B cell (primary cell): ENCODE results near the gene ZNF775. TPM values are rescaled to one million over a fixed set of nuclear protein-coding genes. Genes with fewer than 3 reads are reported as not detected.
A peak's percentile ranks its signal among the peaks of the same experiment; 100 is the strongest.

Experiments
- ATAC-seq: fragments of 200-7000 bp; cut with Tn5 transposase; one replicate; pipeline ENCODE4 v1.10.0; 2021; ENCODE audit warnings: low read depth, mild to moderate bottlenecking, moderate number of reproducible peaks, moderate library complexity
- CTCF ChIA-PET: fragments of 350-600 bp; sonication (Branson Sonifier 250); formaldehyde crosslinking; loops from one replicate; lab custom pipeline; 2021; ENCODE audit warnings: antibody characterized with exemption, inconsistent platforms; lab: Charles Lee
- POLR2A ChIA-PET: fragments of 350-600 bp; sonication (Branson Sonifier 250); formaldehyde crosslinking; loops from one replicate; lab custom pipeline; 2021; ENCODE audit warnings: antibody characterized with exemption; lab: Charles Lee
- DNase-seq: peaks from one replicate; pipeline ENCODE4 v3.0.0; 2013
- H2AFZ ChIP-seq: 2 replicates; pipeline ENCODE4 v1.6.1; 2012; ENCODE audit warnings: mild to moderate bottlenecking, low read depth, low read length; ENCODE audit not compliant: insufficient read depth, poor library complexity, severe bottlenecking
- H3K27ac ChIP-seq, 2 donors: 1 replicate in 1 of 2; 2 replicates in 1 of 2; pipeline ENCODE4 v1.5.1; 2012 to 2013; ENCODE audit warnings: low read length in 2 of 2, mild to moderate bottlenecking in 2 of 2, moderate library complexity in 1 of 2
- H3K27me3 ChIP-seq, 4 experiments: fragments of 200-600 bp in 1 of 4; sonication (generic) in 1 of 4; replicated peaks in 1 of 4; 1 replicate in 2 of 4; 2 replicates in 2 of 4; pipeline versions ENCODE4 v1.6.1 to v1.7.0; 2013 to 2016; ENCODE audit warnings: low read length in 3 of 4, mild to moderate bottlenecking in 2 of 4, mixed read lengths in 1 of 4, moderate library complexity in 1 of 4; ENCODE audit not compliant: insufficient read depth in 4 of 4, control insufficient read depth in 3 of 4; ENCODE audit errors: control extremely low read depth in 1 of 4
- H3K36me3 ChIP-seq, 2 experiments: replicated peaks in 1 of 2; 1 replicate in 1 of 2; 2 replicates in 1 of 2; pipeline versions ENCODE4 v1.6.1 to v1.7.1; 2013; ENCODE audit warnings: low read length in 1 of 2; ENCODE audit not compliant: insufficient read depth in 2 of 2, control insufficient read depth in 1 of 2; ENCODE audit errors: control extremely low read depth in 1 of 2, extremely low read depth in 1 of 2
- H3K4me1 ChIP-seq, 2 donors: fragments of 200-600 bp in 1 of 2; sonication (generic) in 1 of 2; 1 replicate in 1 of 2; 2 replicates in 1 of 2; pipeline versions ENCODE4 v1.5.1 to v1.6.1; 2013 to 2017; ENCODE audit warnings: low read length in 2 of 2; ENCODE audit not compliant: control insufficient read depth in 2 of 2, insufficient read depth in 2 of 2
- H3K4me2 ChIP-seq: replicated peaks from 2 replicates; pipeline ENCODE3; 2012; ENCODE audit warnings: mild to moderate bottlenecking, low read depth, low read length; ENCODE audit not compliant: poor library complexity, severe bottlenecking
- H3K4me3 ChIP-seq, 5 experiments: fragments of 200-600 bp in 1 of 5; sonication (generic) in 1 of 5; 1 replicate in 3 of 5; 2 replicates in 2 of 5; pipeline versions ENCODE4 v1.5.1 to v1.7.0; 2011 to 2016; ENCODE audit warnings: low read length in 4 of 5, mild to moderate bottlenecking in 4 of 5, low read depth in 2 of 5, control low read depth in 1 of 5, moderate library complexity in 1 of 5; ENCODE audit not compliant: insufficient read depth in 1 of 5; ENCODE audit errors: control extremely low read depth in 1 of 5, extremely low read depth in 1 of 5
- H3K79me2 ChIP-seq: fragments of 200-600 bp; sonication (generic); one replicate; pipeline ENCODE4 v1.6.0; 2016; ENCODE audit warnings: low read length; ENCODE audit not compliant: control insufficient read depth, insufficient read depth
- H3K9ac ChIP-seq: fragments of 200-600 bp; sonication (generic); 2 replicates; pipeline ENCODE4 v1.6.1; 2017; ENCODE audit warnings: mild to moderate bottlenecking, low read length, moderate library complexity
- H3K9me3 ChIP-seq, 3 donors: one replicate each; pipeline versions ENCODE4 v1.6.1 to v1.7.1; 2013; ENCODE audit warnings: low read length in 2 of 3; ENCODE audit not compliant: control insufficient read depth in 2 of 3, insufficient read depth in 1 of 3; ENCODE audit errors: control extremely low read depth in 1 of 3
- H4K20me1 ChIP-seq: 2 replicates; pipeline ENCODE4 v1.6.0; 2012; ENCODE audit warnings: mild to moderate bottlenecking, low read length; ENCODE audit not compliant: insufficient read depth, control insufficient read depth, poor library complexity, severe bottlenecking
- H3K27ac Mint-ChIP-seq: one replicate; pipeline ENCODE4 v1.8.0; 2021; ENCODE audit warnings: mixed read lengths
- H3K27me3 Mint-ChIP-seq: one replicate; pipeline ENCODE4 v1.8.0; 2021; ENCODE audit warnings: mixed read lengths
- H3K4me1 Mint-ChIP-seq: one replicate; pipeline ENCODE4 v1.8.0; 2021; ENCODE audit warnings: mixed read lengths
- H3K4me3 Mint-ChIP-seq: one replicate; pipeline ENCODE4 v1.8.0; 2021; ENCODE audit warnings: mixed read lengths
- H3K9me3 Mint-ChIP-seq: one replicate; pipeline ENCODE4 v1.8.0; 2022; ENCODE audit warnings: mixed read lengths; ENCODE audit not compliant: insufficient read depth
- EZH2 ChIP-seq: IDR thresholded peaks from 2 replicates; pipeline ENCODE4 v1.6.1; 2012; ENCODE audit warnings: borderline replicate concordance, low read depth, mild to moderate bottlenecking, moderate library complexity, low read length; ENCODE audit not compliant: insufficient read depth, poor library complexity, severe bottlenecking
- WGBS: methylation state at CpG from one replicate; pipeline ENCODE4 v1.1.5; 2013; ENCODE audit warnings: missing lambda C conversion rate; ENCODE audit not compliant: insufficient coverage; 5-methylcytosine and 5-hydroxymethylcytosine counted together
- intact Hi-C: fragments of 100-400 bp; cut with micrococcal nuclease; formaldehyde crosslinking; loops from one replicate; pipeline ENCODE4 v1.10.0; 2022
- polyA plus RNA-seq: library from polyadenylated mRNA; depleted of rRNA; stranded (reverse); fragments of >200 nt; gene quantifications from 2 replicates; pipeline ENCODE4 v1.2.3, GENCODE V29; 2012
- total RNA-seq, 2 donors: library from RNA; stranded (reverse); fragments of 120-200 nt in 1 of 2; gene quantifications; 1 replicate in 1 of 2; 2 replicates in 1 of 2; pipeline versions ENCODE4 v1.2.3 to v1.2.4, GENCODE V29; 2013 to 2022
- TF ChIP-seq, protein P1 (sequence below): fragments of 200-600 bp; IDR thresholded peaks from one replicate; pipeline ENCODE4 v1.8.0; 2022; ENCODE audit warnings: antibody characterized with exemption, mild to moderate bottlenecking

The ZNF775 gene
- total and polyA plus RNA-seq, 2 donors (not counting 1 experiment from before 2014, with no cell fraction given), result 4.2 to 12.1 TPM

DNA sequence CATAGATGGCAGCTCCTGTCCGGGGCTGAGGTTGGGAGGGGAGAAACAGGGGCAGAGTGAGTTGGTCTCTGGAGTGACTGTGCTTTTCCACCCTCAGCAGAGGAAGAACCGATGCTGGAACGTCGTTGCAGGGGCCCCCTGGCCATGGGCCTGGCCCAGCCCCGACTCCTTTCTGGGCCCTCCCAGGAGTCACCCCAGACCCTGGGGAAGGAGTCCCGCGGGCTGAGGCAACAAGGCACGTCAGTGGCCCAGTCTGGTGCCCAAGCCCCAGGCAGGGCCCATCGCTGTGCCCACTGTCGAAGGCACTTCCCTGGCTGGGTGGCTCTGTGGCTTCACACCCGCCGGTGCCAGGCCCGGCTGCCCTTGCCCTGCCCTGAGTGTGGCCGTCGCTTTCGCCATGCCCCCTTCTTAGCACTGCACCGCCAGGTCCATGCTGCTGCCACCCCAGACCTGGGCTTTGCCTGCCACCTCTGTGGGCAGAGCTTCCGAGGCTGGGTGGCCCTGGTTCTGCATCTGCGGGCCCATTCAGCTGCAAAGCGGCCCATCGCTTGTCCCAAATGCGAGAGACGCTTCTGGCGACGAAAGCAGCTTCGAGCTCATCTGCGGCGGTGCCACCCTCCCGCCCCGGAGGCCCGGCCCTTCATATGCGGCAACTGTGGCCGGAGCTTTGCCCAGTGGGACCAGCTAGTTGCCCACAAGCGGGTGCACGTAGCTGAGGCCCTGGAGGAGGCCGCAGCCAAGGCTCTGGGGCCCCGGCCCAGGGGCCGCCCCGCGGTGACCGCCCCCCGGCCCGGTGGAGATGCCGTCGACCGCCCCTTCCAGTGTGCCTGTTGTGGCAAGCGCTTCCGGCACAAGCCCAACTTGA lies 7.8 kb upstream of the ZNF775 start:
- Mint-ChIP-seq H3K4me1 (peaks cover 70% of the 10 kb centered on the region), H3K27me3 (no peaks in the 10 kb centered on the region), H3K27ac (peak overlapping the region; percentile 59), H3K4me3 (no peak overlapping the region), H3K9me3 (no peaks in the 10 kb centered on the region)
- peaks cover 0 to 36% of the 10 kb centered on the region in 2 experiments for H3K36me3 ChIP-seq
- H3K4me3 ChIP-seq, result no peak overlapping the region
- peaks cover 26% of the 10 kb centered on the region for H4K20me1 ChIP-seq
- peaks cover 33% of the 10 kb centered on the region for H3K79me2 ChIP-seq
- H3K27me3 ChIP-seq, result no peaks in the 10 kb centered on the region
- WGBS, result 94% methylated on average over 48 of the region's 48 CpGs
- H3K27ac ChIP-seq, result no peak overlapping the region
- no peak overlapping the region for H3K9ac ChIP-seq
- no peak overlapping the region for H2AFZ ChIP-seq
- no peaks in the 10 kb centered on the region for H3K9me3 ChIP-seq
- TF ChIP-seq, protein P1, sequence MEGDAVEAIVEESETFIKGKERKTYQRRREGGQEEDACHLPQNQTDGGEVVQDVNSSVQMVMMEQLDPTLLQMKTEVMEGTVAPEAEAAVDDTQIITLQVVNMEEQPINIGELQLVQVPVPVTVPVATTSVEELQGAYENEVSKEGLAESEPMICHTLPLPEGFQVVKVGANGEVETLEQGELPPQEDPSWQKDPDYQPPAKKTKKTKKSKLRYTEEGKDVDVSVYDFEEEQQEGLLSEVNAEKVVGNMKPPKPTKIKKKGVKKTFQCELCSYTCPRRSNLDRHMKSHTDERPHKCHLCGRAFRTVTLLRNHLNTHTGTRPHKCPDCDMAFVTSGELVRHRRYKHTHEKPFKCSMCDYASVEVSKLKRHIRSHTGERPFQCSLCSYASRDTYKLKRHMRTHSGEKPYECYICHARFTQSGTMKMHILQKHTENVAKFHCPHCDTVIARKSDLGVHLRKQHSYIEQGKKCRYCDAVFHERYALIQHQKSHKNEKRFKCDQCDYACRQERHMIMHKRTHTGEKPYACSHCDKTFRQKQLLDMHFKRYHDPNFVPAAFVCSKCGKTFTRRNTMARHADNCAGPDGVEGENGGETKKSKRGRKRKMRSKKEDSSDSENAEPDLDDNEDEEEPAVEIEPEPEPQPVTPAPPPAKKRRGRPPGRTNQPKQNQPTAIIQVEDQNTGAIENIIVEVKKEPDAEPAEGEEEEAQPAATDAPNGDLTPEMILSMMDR, result no peak
- no peak for TF ChIP-seq EZH2
- DNase-seq (no peak), ATAC-seq (no peak)
- ChIA-PET POLR2A (interaction anchor here (1.7 to 6.6 kb wide), 2 partner anchors 10 to 36 kb away, joined by 6 to 120 read pairs; a partner anchor contains a TSS), CTCF (interaction anchor here (1.4 to 7.3 kb wide), 3 partner anchors 15 to 48 kb away, joined by 4 to 71 read pairs (median 59); a partner anchor contains a TSS)
- intact Hi-C loops, result no loop called here
- H3K4me1 ChIP-seq, result peaks cover 26 to 53% of the 10 kb centered on the region in 2 donors
- no peak overlapping the region for H3K4me2 ChIP-seq

DNA sequence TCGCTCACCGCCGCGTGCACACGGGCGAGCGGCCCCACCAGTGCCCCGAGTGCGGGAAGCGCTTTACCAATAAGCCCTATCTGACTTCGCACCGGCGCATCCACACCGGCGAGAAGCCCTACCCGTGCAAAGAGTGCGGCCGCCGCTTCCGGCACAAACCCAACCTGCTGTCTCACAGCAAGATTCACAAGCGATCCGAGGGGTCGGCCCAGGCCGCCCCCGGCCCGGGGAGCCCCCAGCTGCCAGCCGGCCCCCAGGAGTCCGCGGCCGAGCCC lies 7.2 kb upstream of the ZNF775 start:
- POLR2A ChIA-PET, result no interaction called here
- Histone ChIP-seq H2AFZ (no peak overlapping the region), H3K4me1 (peaks cover 22 to 53% of the 10 kb centered on the region in 2 donors), H4K20me1 (peaks cover 26% of the 10 kb centered on the region), H3K27ac (no peak overlapping the region), H3K9me3 (no peaks in the 10 kb centered on the region), H3K36me3 (peaks cover 0 to 36% of the 10 kb centered on the region in 2 experiments), H3K27me3 (no peaks in the 10 kb centered on the region), H3K4me2 (no peak overlapping the region), H3K4me3 (no peak overlapping the region), H3K9ac (no peak overlapping the region), H3K79me2 (peaks cover 33% of the 10 kb centered on the region)
- no peak for TF ChIP-seq EZH2
- TF ChIP-seq, protein P1, result no peak
- Mint-ChIP-seq H3K4me3 (no peak overlapping the region), H3K9me3 (no peaks in the 10 kb centered on the region), H3K27me3 (no peaks in the 10 kb centered on the region), H3K4me1 (peaks cover 71% of the 10 kb centered on the region), H3K27ac (no peak overlapping the region)
- ATAC-seq (no peak), DNase-seq (no peak)
- intact Hi-C loops, result no loop called here
- CTCF ChIA-PET, result interaction anchor here (1.4 kb wide), 1 partner anchor 48 kb away, joined by 4 read pairs; no protein-coding TSS in a partner anchor
- over 99% methylated on average over 28 of the region's 30 CpGs for WGBS
